GM18498 (cell line): ENCODE data around the gene MAMDC2.

Experiments used
- ATAC-seq: cut with Tn5 transposase; IDR thresholded peaks from one replicate; pipeline ENCODE4 v1.9.1; 2021; ENCODE audit warnings: mild to moderate bottlenecking, moderate library complexity; ENCODE audit not compliant: unreplicated experiment

The MAMDC2 gene, protein sequence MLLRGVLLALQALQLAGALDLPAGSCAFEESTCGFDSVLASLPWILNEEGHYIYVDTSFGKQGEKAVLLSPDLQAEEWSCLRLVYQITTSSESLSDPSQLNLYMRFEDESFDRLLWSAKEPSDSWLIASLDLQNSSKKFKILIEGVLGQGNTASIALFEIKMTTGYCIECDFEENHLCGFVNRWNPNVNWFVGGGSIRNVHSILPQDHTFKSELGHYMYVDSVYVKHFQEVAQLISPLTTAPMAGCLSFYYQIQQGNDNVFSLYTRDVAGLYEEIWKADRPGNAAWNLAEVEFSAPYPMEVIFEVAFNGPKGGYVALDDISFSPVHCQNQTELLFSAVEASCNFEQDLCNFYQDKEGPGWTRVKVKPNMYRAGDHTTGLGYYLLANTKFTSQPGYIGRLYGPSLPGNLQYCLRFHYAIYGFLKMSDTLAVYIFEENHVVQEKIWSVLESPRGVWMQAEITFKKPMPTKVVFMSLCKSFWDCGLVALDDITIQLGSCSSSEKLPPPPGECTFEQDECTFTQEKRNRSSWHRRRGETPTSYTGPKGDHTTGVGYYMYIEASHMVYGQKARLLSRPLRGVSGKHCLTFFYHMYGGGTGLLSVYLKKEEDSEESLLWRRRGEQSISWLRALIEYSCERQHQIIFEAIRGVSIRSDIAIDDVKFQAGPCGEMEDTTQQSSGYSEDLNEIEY

DNA sequence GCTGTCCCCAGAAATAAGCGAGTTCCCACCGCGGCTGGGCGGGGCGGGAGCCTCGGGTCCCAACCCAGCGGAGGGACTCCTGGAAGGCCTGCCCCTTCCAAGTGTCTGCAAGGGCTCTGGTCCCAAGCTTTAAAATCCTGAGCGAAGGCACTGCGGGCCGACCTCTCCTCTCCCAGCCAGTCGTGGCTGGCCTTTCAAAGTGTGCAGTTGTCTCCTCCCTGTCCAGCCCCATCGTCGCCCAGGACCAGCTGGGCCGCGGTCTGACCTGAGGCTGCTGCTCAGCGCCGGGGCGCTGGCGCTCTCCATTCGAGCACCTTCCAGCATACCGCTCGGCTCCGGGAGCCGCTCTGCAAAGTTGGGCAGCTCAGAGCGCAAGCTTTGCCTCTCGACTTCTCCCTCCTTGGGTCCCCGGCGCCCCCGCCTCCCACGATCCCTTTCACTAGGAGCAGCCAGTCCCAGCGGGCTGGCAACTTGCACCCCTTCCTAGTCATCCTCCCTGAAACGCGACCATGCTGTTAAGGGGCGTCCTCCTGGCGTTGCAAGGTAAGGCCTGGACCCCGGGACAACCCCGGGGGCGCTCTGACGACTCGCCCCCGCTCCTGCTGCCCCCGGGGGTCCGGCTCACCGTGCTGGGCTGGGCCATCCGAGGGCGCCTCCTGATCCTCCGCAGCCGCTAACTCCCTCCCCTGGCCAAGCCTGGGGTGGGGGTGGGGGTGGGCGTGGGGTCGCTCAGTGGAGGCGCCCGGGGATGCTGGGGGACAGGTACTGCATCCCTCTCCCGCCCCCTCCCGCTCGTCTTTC lies at the start of gene MAMDC2:
Gene MAMDC2 (plus strand): TSS at position 160 of the 801 bp plus-strand sequence. CDS start 350 bp downstream, at position 510.
- peak; percentile 24 for ATAC-seq

DNA sequence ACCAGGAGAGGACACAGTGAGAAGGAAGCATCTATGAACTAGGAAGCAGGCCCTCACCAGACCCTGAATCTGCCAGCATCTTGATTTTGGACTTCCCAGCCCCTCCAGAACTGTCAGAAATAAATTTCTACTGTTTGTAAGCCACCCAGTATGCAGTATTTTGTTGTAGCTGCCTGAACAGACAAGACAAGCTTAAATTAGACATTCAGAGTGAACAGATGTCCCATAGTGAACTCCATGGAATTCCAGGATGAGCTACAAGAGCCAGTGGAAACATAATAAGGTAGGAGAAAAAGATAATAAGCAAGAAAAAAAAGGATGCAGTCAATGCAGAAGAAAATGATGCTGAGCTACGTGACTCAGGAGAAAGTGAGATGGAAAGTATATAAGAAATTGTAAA lies 47.8 kb upstream of the MAMDC2 start:
- ATAC-seq, result no peak

DNA sequence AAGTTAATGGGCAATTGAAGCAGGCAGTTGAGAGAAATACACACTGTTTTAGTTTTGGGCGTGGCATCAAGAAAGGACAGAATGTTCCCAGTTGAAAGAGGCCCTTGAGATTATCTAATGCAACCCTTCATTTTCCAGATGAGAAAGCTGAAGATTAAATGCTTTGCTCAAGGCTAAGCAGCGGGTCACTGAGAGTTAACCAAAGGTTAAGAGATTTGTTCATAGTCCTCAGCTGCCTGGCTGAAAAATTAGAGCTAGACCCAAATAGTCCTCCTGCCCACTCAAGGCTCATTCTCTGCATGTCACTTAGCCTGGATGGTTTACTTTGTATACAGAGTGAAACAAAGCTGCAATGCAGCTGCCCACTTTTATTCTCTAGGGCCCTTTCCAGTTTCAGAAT lies 46.7 kb upstream of the MAMDC2 start:
- ATAC-seq, result no peak

DNA sequence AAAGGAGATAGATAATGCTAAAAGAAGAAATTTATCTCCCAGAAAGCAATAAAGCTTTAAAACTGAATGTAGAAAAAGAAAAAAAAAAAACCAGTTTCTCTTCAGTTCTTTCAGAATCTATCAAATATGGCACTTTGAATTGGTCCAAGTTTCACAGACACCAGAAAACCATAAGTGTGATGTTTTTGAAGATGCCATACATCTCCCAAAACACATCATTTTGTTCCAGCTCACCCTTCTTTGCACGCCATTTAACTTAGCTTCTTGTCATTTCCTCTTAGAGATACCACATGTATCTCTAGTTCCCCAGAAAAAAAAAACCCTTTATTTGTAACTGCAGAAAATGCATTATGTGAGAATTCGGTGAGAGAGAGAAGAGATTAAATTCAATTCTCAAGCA lies 46.1 kb upstream of the MAMDC2 start:
- ATAC-seq, result no peak

DNA sequence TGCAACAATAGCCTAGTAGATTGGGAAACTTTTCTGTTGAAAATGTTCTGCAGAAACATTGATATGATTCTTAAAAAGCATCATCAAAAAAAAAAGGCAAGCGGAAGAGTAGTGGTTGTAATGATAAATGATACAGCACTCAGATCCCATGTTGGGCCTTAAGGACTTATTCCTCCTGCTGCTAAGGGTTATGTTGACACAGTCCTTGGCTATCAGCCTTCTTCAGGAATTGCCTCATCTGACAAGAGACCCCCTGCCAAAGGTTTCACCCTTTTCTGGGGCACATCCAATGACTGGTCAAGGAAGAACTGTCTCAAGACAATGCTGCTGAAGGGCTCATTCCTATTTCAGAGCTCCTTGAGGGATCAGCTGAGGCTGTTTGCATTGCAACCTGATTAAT lies 44.3 kb upstream of the MAMDC2 start:
- no peak for ATAC-seq

DNA sequence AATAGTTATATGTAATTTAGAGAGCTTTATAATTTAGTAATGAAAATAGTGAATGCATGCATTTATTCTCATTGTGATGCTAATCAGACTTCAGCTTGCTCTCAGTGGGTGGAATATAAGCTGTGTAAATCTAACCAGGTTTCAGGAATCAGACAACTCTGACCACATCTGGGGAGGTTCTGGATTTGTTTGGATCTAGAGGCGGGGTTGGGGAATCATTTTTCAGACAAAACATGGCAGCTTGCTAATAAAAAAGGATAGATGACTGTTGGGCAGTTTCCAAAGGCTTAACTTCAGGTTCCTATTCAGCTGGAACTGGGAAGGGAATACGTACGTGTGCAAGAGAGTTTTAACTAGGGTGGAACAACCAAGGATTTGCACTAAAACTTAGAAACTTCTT lies 43.2 kb upstream of the MAMDC2 start:
- ATAC-seq, result no peak

DNA sequence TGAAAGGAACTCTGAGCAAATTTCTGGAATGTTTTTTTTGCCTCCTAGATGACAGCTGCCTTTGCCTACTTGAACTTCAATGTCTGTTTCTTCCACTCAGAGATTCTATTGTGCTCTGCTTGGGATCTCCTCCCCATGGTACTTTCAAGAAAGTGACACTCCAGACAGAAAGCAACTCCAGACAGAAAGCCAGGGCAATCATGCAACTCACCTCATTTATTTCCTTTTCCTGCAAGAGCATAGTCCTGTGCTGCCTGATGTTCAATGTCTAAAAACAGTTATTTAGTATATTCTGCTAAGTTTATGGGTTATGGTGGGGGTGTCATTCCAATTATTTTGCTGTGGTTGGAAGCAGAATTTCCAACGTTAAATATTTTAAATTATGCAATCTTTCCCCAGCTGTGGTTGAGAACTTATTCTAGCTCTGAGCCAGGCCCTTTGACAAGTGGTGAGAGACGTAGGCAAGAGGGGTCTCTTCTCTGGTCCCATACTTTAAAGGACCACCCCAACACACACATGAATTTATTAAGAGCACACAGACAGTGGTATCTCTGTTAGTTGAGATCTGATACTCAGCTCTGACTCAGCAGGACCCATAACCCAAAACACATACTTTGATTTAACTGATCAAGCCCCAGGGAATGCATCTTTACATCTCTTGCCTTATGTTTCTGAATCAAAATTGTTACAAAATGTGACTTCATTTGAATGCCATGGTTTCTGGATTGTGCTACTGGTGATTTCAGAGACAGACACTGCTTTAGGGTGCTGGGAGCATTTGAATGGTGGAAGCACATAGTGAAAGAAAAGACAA lies 39.5 kb upstream of the MAMDC2 start:
- ATAC-seq, result no peak

DNA sequence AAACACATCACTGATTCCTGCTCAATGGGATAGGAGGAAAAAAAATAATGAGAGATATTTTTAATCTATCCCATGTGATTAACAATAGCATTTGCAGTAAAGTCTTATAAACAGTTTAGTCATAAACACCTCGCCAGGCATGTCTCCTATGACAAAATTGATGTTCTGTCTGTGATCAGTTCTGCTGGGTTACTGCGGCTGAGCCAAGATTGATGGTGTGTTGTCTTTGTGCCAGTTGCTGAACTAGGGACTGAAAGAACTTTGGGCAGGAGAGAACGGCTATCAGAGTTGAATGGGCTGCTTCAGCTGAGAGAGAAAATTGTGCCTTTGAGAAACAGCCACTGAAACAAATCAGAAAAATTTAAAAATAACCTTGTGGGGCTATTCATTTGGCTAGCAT lies 37.3 kb upstream of the MAMDC2 start:
- no peak for ATAC-seq

DNA sequence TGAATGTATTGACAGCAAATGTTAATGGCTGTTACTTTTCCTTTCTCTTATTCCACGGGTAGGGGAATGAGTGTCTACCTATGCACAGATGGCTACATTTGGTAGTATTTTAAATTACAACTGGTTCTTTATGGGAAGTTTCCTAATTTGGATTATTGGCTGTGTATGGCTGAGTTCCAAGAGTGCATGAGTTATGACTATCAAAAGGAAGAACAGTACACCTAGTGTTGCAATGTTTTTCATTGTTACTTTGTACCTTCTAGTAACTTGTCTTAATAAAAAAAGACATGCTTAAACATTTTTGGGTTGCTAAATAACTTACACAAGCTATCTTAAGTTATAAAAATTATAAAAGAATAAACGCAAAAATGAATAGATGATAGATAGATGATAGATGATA lies 35.8 kb upstream of the MAMDC2 start:
- ATAC-seq, result no peak

DNA sequence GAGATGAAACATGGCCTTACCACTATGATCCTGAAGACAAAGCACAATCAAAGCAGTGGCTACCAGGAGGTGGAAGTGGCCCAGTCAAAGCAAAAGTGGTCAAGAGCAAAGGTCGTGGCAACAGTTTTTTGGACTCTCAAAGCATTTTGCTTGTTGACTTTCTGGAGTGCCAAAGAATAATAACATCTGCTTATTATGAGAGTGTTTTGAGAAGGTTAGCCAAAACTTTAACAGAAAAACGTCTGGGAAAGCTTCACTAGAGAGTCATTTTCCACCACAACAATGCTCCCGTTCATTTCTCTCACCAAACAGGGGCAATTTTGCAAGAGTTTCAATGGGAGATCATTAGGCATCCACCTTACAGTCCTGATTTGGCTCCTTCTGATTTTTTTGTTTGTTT lies 33.6 kb upstream of the MAMDC2 start:
- no peak for ATAC-seq

DNA sequence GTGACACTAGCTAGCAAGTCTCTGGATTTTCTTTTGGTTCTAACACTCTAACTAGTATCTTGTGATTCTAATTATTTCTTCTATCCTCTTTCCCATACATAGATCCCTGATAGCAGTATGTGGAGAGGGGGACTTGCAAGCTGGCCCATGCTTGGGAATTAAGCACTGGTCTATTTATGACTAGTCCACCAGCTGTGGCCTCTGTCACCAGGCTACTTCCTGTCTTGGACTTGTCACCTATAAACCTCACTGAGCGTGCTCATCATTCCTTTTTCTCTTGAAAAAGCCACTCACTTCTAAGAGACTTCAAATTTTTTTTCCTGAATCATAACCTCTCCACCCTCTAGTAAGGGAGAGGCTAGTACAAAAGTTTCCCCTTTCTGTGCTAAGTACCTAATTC lies 32.3 kb upstream of the MAMDC2 start:
- ATAC-seq, result no peak

DNA sequence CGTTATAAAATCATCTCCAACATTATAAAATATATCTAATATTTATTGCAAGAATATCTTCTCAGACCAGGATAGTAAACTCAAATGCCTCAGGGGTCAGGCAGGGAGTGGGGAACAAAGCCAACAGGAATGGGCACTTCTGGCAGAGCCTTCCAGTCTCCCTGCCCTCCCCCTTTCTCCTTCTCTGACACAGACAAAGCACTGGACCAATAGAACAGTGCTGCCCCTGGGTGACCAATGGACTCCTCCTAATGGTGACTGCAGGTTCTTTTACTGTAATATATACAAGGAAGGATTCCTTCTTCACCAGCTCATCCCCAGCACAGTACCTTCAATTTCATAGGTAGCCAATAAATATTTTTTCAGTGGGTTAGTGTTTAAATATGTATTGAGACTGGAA lies 31.1 kb upstream of the MAMDC2 start:
- ATAC-seq, result no peak

DNA sequence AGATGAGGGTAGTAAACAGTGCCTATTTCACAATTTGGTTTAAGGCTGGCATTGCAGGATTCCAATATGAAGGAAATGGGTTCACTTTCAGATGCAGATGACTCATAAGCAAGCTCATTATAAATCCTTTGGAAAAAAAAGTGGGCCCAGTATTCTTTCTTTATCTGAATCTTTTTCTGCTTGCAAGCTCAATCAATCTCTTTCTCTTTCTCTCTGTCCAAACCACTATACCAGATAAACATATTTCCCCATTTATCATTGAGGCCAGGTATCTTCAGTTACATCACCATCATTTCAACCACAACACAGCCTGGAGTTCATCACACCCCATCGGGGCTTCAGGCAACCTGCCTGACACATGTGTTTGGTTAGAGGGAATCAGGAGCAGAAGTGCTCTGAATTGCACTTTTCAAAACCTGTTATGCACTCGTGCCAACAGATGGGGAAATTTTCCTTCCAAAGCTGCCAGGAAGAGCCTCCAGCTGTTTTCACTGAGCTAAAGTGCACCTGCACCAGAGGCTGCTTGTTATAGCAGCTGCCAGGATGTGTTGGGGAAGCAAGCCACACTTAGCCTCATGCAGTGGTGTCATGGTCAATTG lies 30.0 kb upstream of the MAMDC2 start:
- no peak for ATAC-seq

DNA sequence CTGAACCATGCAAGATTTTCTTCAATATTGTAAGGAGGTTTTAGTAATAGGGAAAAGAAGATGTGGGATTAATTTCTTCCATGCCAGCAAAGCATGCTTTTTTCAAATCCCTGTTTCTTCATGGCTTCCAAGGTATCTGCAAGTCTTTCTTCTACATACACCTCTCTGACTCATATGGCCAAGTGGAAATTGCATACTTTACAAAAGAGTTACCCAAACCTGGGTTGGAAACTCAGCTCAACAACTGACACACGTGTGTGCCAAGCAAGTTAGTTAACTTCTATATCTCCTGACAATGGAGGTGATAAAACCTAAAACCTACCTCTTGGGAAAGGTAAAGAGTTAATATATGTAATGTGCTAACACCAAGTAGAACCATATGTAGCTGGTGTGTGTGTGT lies 28.5 kb upstream of the MAMDC2 start:
- no peak for ATAC-seq

DNA sequence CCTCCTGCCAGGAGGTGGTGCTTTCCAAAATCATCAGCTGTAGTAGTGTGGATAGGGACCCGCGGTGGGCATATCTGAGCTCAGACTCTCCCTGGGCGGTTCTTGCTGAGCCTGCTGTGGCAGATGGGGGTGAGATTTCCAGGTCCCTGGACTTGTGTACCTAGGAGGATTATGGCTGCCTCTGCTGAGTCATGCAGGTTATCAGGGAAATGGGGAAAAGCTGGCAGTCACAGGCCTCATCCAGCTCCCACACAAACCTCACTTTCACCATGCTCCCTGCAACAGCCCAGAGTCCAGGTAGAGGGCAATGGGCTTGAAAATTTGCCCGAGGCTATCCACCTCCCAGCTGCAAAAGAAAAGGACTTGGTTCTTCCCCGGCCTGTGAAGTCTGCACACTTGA lies 23.4 kb upstream of the MAMDC2 start:
- no peak for ATAC-seq

DNA sequence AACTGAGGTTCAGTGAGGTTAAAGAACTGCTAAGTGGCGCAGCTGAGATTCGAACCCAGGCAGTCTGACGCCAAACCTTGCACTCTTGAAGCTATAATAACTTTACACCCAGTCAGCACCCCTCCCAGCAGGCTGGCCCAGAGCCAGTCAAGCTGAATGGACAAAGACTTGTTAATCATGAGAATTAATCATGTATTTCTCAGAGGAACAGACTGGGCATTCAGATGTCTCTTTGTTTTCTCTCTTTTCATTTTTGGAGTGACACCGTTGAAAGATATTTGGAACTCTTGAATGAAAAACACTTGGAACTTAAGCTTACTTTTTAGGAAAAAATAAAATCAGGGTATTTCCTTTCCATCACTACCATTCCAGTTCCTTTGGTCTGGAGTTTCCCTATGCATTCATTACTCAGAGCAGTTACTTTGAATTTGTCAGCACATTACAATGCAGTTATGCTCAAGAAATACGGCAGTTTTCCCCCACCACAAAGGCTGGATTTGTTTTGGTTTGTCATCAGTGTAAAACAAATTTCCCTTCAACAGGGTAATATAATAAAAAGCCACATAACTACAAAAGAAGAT lies 22.6 kb upstream of the MAMDC2 start:
- no peak for ATAC-seq

DNA sequence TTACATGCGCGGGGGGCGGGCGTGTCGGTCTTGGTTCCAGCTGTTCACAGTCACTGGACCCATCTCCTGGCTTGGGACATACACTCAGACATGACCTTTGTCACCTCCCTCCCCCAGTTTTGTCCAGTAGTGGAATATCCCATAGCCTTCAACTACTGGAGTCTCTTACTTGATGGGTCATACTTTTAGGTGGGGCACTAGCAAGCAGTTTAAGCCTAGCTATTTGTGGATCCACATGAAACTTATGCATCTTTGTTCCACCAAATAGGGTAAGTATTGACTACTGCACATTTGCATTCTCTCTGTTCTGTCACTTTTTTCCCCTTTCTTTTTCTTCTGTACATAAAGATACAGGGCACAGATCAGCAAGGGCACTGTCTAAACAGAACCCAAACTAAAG lies 15.4 kb upstream of the MAMDC2 start:
- ATAC-seq, result no peak

DNA sequence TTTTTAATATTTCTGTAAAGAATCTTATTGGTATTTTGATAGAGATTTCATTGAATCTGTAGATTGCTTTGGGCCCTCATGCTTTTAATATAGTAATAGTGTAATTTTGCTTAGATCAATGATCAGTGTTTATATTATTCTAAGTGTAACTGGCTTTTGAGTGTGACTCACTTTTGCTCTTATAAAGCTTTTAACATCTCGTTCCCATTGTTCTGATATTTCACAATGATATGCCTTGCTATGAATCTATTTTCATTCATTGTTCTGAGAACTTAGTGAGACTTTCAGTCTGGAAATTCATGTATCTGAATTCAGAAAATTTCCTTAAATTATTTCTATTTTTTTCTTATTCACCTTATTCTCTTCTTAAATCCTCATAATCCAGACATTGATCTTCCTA lies 13.5 kb upstream of the MAMDC2 start:
- ATAC-seq, result no peak

DNA sequence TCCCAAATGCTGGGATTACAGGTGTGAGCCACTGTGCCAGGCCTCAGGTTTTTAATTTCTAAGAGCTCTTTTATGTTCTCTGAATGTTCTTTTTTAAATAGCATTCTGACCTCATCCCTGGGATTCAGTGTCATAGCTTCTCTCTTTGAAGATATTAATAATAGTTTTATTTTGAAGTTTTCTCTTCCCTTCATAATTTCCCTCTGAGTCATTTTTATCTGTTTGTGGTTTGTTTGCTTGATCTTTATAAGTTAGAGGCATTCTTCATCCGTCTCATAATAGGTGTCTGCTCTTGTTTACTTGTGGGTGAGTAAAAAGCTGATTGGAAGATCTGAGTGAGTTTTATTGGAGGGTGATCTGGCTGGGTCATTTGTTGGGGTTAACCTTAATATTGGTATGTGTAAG lies 12.5 kb upstream of the MAMDC2 start:
- ATAC-seq, result no peak

DNA sequence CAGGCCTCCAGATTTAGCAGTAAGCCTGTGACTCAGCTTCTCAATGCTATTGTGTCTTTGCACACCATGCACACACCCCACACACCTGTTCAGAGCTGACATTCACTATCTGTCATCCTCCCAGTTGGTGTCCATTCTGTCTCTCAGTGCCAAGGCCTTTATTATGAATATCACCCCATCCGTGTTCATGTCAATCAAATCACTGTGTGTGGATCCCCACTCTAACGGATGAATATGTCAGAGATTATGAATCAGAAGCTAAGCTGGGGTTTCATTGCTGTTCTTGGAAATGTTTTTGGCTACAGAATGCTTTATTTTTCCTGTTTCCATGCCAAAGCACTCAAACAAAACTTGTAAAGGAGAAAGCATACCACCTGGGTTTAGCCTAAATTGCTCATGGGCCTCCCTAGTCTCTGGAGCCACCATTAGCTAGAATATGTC lies 9.4 kb upstream of the MAMDC2 start:
- no peak for ATAC-seq
